Measurements from ENCODE around the gene MRPL17. TPM values are rescaled to one million over a fixed set of nuclear protein-coding genes. Genes with fewer than 3 reads are reported as not detected.
A peak's percentile ranks its signal among the peaks of the same experiment; 100 is the strongest.

The MRPL17 gene
- 52.1 to 96.3 TPM (median 81.0 TPM) in 3 replicates for polyA plus RNA-seq
- polyA plus RNA-seq (2011; ENCODE audit: low read depth) = 32.6 TPM
- 50.8 and 55.3 TPM in 2 replicates for polyA plus RNA-seq (2011; cell fraction: cytosol; rRNA removed)
- polyA plus RNA-seq (2011; cell fraction: nucleus; rRNA removed) = 27.6 and 33.9 TPM in 2 replicates
- polyA plus RNA-seq (2012; ENCODE audit: low replicate concordance) = 32.7 and 67.5 TPM in 2 replicates
- polyA minus RNA-seq = 14.9 to 28.1 TPM (median 24.6 TPM) in 3 replicates
- polyA minus RNA-seq (2011; cell fraction: cytosol; rRNA and poly(A)+ RNA removed) = 57.7 TPM
- 9.2 and 18.5 TPM in 2 replicates for polyA minus RNA-seq (2011; cell fraction: nucleus; rRNA and poly(A)+ RNA removed)

DNA sequence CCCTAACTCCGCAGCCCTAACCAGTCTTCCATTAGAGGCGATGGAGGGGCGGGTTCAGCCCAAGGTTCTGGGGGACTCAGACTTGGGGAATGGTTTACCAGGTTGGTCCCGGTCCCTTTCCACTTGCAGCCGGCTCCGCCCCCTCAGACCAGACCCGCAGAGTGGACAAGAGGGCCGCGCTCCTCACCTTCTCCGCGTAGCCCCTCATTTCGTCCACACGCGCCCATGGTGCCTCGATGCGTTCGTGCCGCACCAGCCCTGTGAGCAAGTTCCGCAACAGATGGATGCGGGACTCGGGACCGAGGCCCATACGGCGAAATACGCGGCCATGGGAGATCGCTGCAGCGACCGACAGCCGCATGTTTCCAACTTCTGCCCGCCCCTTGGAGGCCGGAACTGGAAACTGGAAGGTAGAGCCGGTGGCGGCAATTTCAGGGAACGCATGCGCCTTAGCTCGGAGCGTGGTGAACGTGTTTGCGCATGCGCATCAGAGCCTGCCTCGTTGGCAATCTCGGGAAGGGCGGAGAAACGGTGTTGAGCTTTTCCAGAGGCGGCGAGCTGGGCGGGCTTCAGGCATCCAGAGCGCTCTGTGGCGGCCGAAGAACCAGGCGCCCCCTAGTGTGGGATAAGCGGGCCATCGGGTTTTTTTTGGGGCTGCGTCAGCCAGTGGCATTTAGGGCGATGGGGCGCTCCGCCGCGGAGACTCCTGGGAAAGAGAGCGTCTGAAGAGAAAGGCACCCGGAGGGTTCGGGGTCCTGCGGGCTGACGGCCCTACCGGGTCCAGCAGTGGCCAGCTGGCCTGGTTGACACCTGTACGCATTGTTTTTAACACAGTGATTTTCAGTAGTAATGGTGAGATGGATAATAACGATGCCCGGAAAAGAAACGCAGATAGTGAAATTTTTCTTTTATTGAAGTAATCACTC, at the start of gene MRPL17:
TSS of gene MRPL17 (minus strand) at position 405 of the 926 bp plus-strand sequence. CDS start at position 361, 44 bp downstream.
- Histone ChIP-seq H3K79me2 (ENCODE audit: control insufficient read depth, insufficient read depth, low read length) (peaks cover 21% of the 10 kb centered on the region), H3K36me3 (ENCODE audit: control insufficient read depth in 2 of 2, extremely low read depth in 1 of 2, insufficient read depth in 2 of 2, low read length in 2 of 2) (peaks cover 7 to 10% of the 10 kb centered on the region in 2 experiments), H3K9me3 (ENCODE audit: control insufficient read depth, low read depth, low read length) (no peaks in the 10 kb centered on the region), H3K27me3 (ENCODE audit: control insufficient read depth, extremely low read depth, insufficient read depth, low read length) (no peaks in the 10 kb centered on the region), H3K27ac (ENCODE audit: control insufficient read depth, insufficient read depth, low read length) (peak within 1 kb of the TSS; percentile 80), H3K4me3 (ENCODE audit: control insufficient read depth in 2 of 3, extremely low read depth in 1 of 3, insufficient read depth in 2 of 3, low read depth in 1 of 3, low read length in 3 of 3) (peak within 1 kb of the TSS; percentile 89 to 95 (median 94)), H3K4me2 (ENCODE audit: control insufficient read depth, extremely low read depth, insufficient read depth, low read depth, low read length) (peak within 1 kb of the TSS; percentile 97), H3K9ac (ENCODE audit: control insufficient read depth, extremely low read depth, insufficient read depth, low read length) (peak within 1 kb of the TSS; percentile 90), H2AFZ (ENCODE audit: control insufficient read depth, low read length) (peak within 1 kb of the TSS; percentile 99), H4K20me1 (ENCODE audit: control insufficient read depth, extremely low read depth, insufficient read depth, low read length) (no peaks in the 10 kb centered on the region), H3K4me1 (ENCODE audit: control insufficient read depth, extremely low read depth, insufficient read depth, low read length) (peaks cover 14% of the 10 kb centered on the region), H3K9me1 (ENCODE audit: control insufficient read depth, extremely low read depth, insufficient read depth, low read length) (no peaks in the 10 kb centered on the region)
- DNase-seq (ENCODE audit: low read depth, low spot score) = peak; percentile 91
- FAIRE-seq = peak; percentile 61
- dilution Hi-C loops (cut with MboI; ENCODE audit: extremely low pct_ligation_motif_present, low sequenced_read_pairs) = no loop called here
- no peak for TF ChIP-seq EZH2 (IDR thresholded peaks at IDR 0.05; ENCODE audit: low read length)
- TF ChIP-seq, protein P1, sequence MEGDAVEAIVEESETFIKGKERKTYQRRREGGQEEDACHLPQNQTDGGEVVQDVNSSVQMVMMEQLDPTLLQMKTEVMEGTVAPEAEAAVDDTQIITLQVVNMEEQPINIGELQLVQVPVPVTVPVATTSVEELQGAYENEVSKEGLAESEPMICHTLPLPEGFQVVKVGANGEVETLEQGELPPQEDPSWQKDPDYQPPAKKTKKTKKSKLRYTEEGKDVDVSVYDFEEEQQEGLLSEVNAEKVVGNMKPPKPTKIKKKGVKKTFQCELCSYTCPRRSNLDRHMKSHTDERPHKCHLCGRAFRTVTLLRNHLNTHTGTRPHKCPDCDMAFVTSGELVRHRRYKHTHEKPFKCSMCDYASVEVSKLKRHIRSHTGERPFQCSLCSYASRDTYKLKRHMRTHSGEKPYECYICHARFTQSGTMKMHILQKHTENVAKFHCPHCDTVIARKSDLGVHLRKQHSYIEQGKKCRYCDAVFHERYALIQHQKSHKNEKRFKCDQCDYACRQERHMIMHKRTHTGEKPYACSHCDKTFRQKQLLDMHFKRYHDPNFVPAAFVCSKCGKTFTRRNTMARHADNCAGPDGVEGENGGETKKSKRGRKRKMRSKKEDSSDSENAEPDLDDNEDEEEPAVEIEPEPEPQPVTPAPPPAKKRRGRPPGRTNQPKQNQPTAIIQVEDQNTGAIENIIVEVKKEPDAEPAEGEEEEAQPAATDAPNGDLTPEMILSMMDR (optimal IDR thresholded peaks at IDR 0.05 in 1 of 3, IDR thresholded peaks at IDR 0.05 in 1 of 3, conservative IDR thresholded peaks at IDR 0.05 in 1 of 3; ENCODE audit: extremely low read depth in 1 of 3, insufficient read depth in 2 of 3, low read length in 3 of 3) = peak; percentile 72 to 97 (median 81)

DNA sequence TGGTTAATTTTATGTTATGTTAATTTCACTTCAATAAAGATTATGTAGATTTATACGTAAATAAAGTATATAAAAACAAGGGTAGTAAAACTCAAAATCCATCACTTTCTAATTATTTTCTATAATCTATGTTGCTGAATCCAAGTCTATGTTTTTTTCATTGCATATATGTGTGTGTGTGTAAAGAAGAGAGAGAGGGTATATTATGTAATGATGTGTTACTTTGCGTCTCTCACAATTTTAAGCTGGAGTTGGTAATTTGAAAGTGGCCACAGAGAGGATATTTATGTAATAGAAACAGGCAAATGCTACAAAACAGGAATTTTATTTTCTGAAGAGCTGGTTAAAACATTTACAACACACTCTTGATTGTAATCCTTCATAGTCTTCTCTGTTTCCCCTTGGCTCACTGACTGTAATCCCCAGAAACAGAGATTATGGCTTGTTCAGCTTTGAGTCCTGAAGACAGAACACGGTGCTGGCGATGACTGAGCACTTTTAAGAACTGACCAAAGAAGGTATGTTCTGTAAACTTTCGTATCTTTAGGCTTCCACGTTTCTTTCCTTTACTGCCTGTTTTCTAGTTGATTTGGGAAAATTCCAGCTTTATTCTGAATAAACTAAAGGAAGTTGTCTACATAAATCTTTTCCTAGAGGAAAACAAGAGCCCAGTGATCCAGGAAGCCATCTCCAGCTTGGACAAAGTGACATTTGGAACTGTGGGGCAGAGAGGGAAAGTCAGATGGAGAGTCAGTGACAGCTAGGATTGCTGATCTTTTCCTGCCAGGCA, 45.0 kb upstream of the MRPL17 start:
- H3K27ac ChIP-seq (ENCODE audit: control insufficient read depth, insufficient read depth, low read length) = no peak overlapping the region
- dilution Hi-C loops (cut with MboI; ENCODE audit: extremely low pct_ligation_motif_present, low sequenced_read_pairs) = no loop called here
- H3K9me1 ChIP-seq (ENCODE audit: control insufficient read depth, extremely low read depth, insufficient read depth, low read length) = no peaks in the 10 kb centered on the region
- FAIRE-seq (no peak), DNase-seq (ENCODE audit: low read depth, low spot score) (no peak)
- H3K9me3 ChIP-seq (ENCODE audit: control insufficient read depth, low read depth, low read length) = no peaks in the 10 kb centered on the region
- no peak overlapping the region for H3K9ac ChIP-seq (ENCODE audit: control insufficient read depth, extremely low read depth, insufficient read depth, low read length)
- H2AFZ ChIP-seq (ENCODE audit: control insufficient read depth, low read length) = no peak overlapping the region
- H3K4me1 ChIP-seq (ENCODE audit: control insufficient read depth, extremely low read depth, insufficient read depth, low read length) = no peaks in the 10 kb centered on the region
- H3K36me3 ChIP-seq (ENCODE audit: control insufficient read depth in 2 of 2, extremely low read depth in 1 of 2, insufficient read depth in 2 of 2, low read length in 2 of 2) = no peaks in the 10 kb centered on the region
- H3K4me2 ChIP-seq (ENCODE audit: control insufficient read depth, extremely low read depth, insufficient read depth, low read depth, low read length) = no peak overlapping the region
- no peaks in the 10 kb centered on the region for H3K79me2 ChIP-seq (ENCODE audit: control insufficient read depth, insufficient read depth, low read length)
- H3K27me3 ChIP-seq (ENCODE audit: control insufficient read depth, extremely low read depth, insufficient read depth, low read length) = no peaks in the 10 kb centered on the region
- no peak for TF ChIP-seq EZH2 (IDR thresholded peaks at IDR 0.05; ENCODE audit: low read length)
- TF ChIP-seq, protein P1 (optimal IDR thresholded peaks at IDR 0.05 in 1 of 3, IDR thresholded peaks at IDR 0.05 in 1 of 3, conservative IDR thresholded peaks at IDR 0.05 in 1 of 3; ENCODE audit: extremely low read depth in 1 of 3, insufficient read depth in 2 of 3, low read length in 3 of 3) = no peak
- H3K4me3 ChIP-seq (ENCODE audit: control insufficient read depth in 2 of 3, extremely low read depth in 1 of 3, insufficient read depth in 2 of 3, low read depth in 1 of 3, low read length in 3 of 3) = no peak overlapping the region
- H4K20me1 ChIP-seq (ENCODE audit: control insufficient read depth, extremely low read depth, insufficient read depth, low read length) = no peaks in the 10 kb centered on the region

Measured in keratinocyte (primary cell).